ENCODE data around the gene ARHGEF40. TPM values are rescaled to one million over a fixed set of nuclear protein-coding genes. Genes with fewer than 3 reads are reported as not detected.

The ARHGEF40 gene
- total RNA-seq, 1 donor from 2014 or later: 21.3 TPM

- Histone ChIP-seq H3K4me3 (no peak overlapping the region), H3K4me1 (peaks cover 36% of the 10 kb centered on the region), H3K27ac (replicated peaks) (no peak overlapping the region), H3K27me3 (ENCODE audit: low read depth) (no peaks in the 10 kb centered on the region), H3K36me3 (no peaks in the 10 kb centered on the region), H3K9me3 (replicated peaks) (no peaks in the 10 kb centered on the region)
- no peak for DNase-seq
- TF ChIP-seq CTCF (IDR thresholded peaks at IDR 0.05; ENCODE audit: borderline replicate concordance): no peak
- intact Hi-C loops (cut with micrococcal nuclease): no loop called here
Observed at GRCh38 chr14:21108791-21109190, 38.7 kb downstream of the ARHGEF40 start.

- TF ChIP-seq CTCF (IDR thresholded peaks at IDR 0.05; ENCODE audit: borderline replicate concordance): no peak
- H3K4me3 ChIP-seq: no peak overlapping the region
- intact Hi-C loops (cut with micrococcal nuclease): no loop called here
- no peak for DNase-seq
- peaks cover 29% of the 10 kb centered on the region for H3K4me1 ChIP-seq
- H3K9me3 ChIP-seq (replicated peaks): no peaks in the 10 kb centered on the region
- H3K27ac ChIP-seq (replicated peaks): no peak overlapping the region
- H3K27me3 ChIP-seq (ENCODE audit: low read depth): no peaks in the 10 kb centered on the region
- H3K36me3 ChIP-seq: no peaks in the 10 kb centered on the region
Observed at GRCh38 chr14:21109377-21110138, 39.5 kb downstream of the ARHGEF40 start.

- Histone ChIP-seq H3K27me3 (ENCODE audit: low read depth) (no peaks in the 10 kb centered on the region), H3K36me3 (no peaks in the 10 kb centered on the region), H3K9me3 (replicated peaks) (no peaks in the 10 kb centered on the region), H3K27ac (replicated peaks) (no peak overlapping the region), H3K4me1 (peaks cover 2% of the 10 kb centered on the region), H3K4me3 (no peak overlapping the region)
- DNase-seq: no peak
- no peak for TF ChIP-seq CTCF (IDR thresholded peaks at IDR 0.05; ENCODE audit: borderline replicate concordance)
- intact Hi-C loops (cut with micrococcal nuclease): no loop called here
Observed at GRCh38 chr14:21112255-21112654, 42.2 kb downstream of the ARHGEF40 start.

GRCh38 chr14:21113369-21113768, 43.3 kb downstream of the ARHGEF40 start:
- no peak for TF ChIP-seq CTCF (IDR thresholded peaks at IDR 0.05; ENCODE audit: borderline replicate concordance)
- no peaks in the 10 kb centered on the region for H3K36me3 ChIP-seq
- no peaks in the 10 kb centered on the region for H3K9me3 ChIP-seq (replicated peaks)
- no peaks in the 10 kb centered on the region for H3K27me3 ChIP-seq (ENCODE audit: low read depth)
- no peak overlapping the region for H3K4me3 ChIP-seq
- H3K27ac ChIP-seq (replicated peaks): no peak overlapping the region
- no peak for DNase-seq
- intact Hi-C loops (cut with micrococcal nuclease): no loop called here
- H3K4me1 ChIP-seq: no peaks in the 10 kb centered on the region

- H3K4me1 ChIP-seq: no peaks in the 10 kb centered on the region
- intact Hi-C loops (cut with micrococcal nuclease): no loop called here
- TF ChIP-seq CTCF (IDR thresholded peaks at IDR 0.05; ENCODE audit: borderline replicate concordance): no peak
- H3K4me3 ChIP-seq: no peak overlapping the region
- no peaks in the 10 kb centered on the region for H3K36me3 ChIP-seq
- peaks cover 10% of the 10 kb centered on the region for H3K27me3 ChIP-seq (ENCODE audit: low read depth)
- no peak for DNase-seq
- no peaks in the 10 kb centered on the region for H3K9me3 ChIP-seq (replicated peaks)
- H3K27ac ChIP-seq (replicated peaks): no peak overlapping the region
Observed at GRCh38 chr14:21118933-21119332, 48.8 kb downstream of the ARHGEF40 start.

All from left ventricle myocardium inferior (tissue), 1 donor.